KMS-11 (cell line): ENCODE measurements around the gene PSAP.
"Not testable (repeated sequence)": the region's sequence is repeated elsewhere in the genome, so short reads cannot be mapped to it uniquely, and the experiment has no call there.

ENCODE experiments used
- H2AFZ ChIP-seq: fragments of 200-600 bp; sonication (generic); 2 replicates; pipeline ENCODE4 v1.6.1; 2016; ENCODE audit warnings: antibody characterized with exemption, mixed run types, low read depth
- H3K27ac ChIP-seq: fragments of 200-600 bp; sonication (generic); 2 replicates; pipeline ENCODE4 v1.6.1; 2016; ENCODE audit warnings: mild to moderate bottlenecking, mixed run types
- H3K27me3 ChIP-seq: fragments of 200-600 bp; sonication (generic); 2 replicates; pipeline ENCODE4 v1.6.1; 2017; ENCODE audit warnings: mild to moderate bottlenecking, low read depth, mixed run types, moderate library complexity; ENCODE audit not compliant: insufficient read depth
- H3K36me3 ChIP-seq: fragments of 200-600 bp; sonication (generic); 2 replicates; pipeline ENCODE4 v1.6.1; 2017; ENCODE audit warnings: mild to moderate bottlenecking, mixed run types; ENCODE audit not compliant: insufficient read depth
- H3K4me1 ChIP-seq: fragments of 200-600 bp; sonication (generic); 2 replicates; pipeline ENCODE4 v1.6.1; 2016; ENCODE audit warnings: mild to moderate bottlenecking, low read depth, mixed run types; ENCODE audit not compliant: poor library complexity, severe bottlenecking
- H3K4me2 ChIP-seq: fragments of 200-600 bp; sonication (generic); 2 replicates; pipeline ENCODE4 v1.7.0; 2016; ENCODE audit warnings: mild to moderate bottlenecking, mixed run types
- H3K4me3 ChIP-seq: fragments of 200-600 bp; sonication (generic); IDR thresholded peaks from 2 replicates; pipeline ENCODE4 v1.6.1; 2017; ENCODE audit warnings: low read depth, low read length, mixed read lengths; ENCODE audit not compliant: insufficient read depth
- H3K79me2 ChIP-seq: fragments of 200-600 bp; sonication (generic); 2 replicates; pipeline ENCODE4 v1.6.1; 2016; ENCODE audit warnings: low read depth, mixed run types; ENCODE audit not compliant: insufficient read depth
- H3K9ac ChIP-seq: fragments of 200-600 bp; sonication (generic); 2 replicates; pipeline ENCODE4 v1.6.1; 2016; ENCODE audit warnings: mild to moderate bottlenecking, mixed run types
- H4K20me1 ChIP-seq: fragments of 200-600 bp; sonication (generic); 2 replicates; pipeline ENCODE4 v1.6.1; 2016; ENCODE audit warnings: mild to moderate bottlenecking, mixed run types; ENCODE audit not compliant: insufficient read depth
- TF ChIP-seq, protein P1 (sequence below): fragments of 200-600 bp; sonication (generic); conservative IDR thresholded peaks from 2 replicates; pipeline ENCODE4 v1.6.1; 2017; ENCODE audit warnings: low read depth, mild to moderate bottlenecking, antibody characterized with exemption, low read length, moderate library complexity, mixed read lengths

PSAP gene

DNA sequence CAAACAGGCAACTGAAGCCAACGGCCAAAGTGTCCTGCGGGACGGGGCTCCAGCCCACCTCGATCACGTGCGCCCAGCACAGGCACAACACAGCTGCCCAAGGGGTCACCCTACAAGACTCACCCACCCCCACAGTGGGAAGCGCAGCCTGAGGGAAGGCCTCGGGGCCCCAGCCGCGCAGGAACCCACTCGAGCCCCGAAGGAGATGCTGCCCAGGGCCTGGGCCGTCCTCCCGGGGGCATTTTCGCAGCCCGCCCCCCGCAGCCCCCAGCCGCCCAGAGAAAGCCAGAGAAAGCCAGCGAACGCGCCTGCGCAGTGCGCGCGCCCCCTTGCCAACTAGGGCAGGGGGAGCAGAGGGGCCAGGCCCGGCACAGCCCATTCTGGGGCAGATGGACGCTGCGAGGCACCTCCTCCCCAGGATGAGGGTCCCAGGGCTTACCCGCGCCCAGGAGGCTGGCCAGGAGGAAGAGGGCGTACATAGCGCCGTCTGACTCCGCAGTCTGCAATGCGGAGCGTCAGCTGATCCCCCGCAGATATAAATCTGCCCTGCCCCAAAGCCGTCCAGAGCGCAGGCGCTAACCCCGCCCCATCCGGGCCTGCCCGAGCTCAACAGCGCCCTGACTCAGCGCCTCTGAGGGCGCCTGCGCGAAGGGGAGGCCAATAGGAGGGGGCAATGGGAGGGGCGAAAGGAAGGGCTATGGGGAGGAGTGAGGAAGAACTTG, at the start of gene PSAP:
Gene PSAP (minus strand): TSS at position 509 of the 722 bp plus-strand sequence. CDS start 30 bp downstream, at position 479.
- Histone ChIP-seq H2AFZ (peak within 1 kb of the TSS; percentile 74), H3K9ac (peak within 1 kb of the TSS; percentile 64), H4K20me1 (no peaks in the 10 kb centered on the region), H3K4me3 (no peak within 1 kb of the TSS), H3K79me2 (peaks cover 28% of the 10 kb centered on the region), H3K27ac (peak within 1 kb of the TSS; percentile 70), H3K4me1 (peaks cover 19% of the 10 kb centered on the region), H3K4me2 (peak within 1 kb of the TSS; percentile 88), H3K27me3 (no peaks in the 10 kb centered on the region), H3K36me3 (no peaks in the 10 kb centered on the region)
- TF ChIP-seq, protein P1, sequence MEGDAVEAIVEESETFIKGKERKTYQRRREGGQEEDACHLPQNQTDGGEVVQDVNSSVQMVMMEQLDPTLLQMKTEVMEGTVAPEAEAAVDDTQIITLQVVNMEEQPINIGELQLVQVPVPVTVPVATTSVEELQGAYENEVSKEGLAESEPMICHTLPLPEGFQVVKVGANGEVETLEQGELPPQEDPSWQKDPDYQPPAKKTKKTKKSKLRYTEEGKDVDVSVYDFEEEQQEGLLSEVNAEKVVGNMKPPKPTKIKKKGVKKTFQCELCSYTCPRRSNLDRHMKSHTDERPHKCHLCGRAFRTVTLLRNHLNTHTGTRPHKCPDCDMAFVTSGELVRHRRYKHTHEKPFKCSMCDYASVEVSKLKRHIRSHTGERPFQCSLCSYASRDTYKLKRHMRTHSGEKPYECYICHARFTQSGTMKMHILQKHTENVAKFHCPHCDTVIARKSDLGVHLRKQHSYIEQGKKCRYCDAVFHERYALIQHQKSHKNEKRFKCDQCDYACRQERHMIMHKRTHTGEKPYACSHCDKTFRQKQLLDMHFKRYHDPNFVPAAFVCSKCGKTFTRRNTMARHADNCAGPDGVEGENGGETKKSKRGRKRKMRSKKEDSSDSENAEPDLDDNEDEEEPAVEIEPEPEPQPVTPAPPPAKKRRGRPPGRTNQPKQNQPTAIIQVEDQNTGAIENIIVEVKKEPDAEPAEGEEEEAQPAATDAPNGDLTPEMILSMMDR, result no peak

DNA sequence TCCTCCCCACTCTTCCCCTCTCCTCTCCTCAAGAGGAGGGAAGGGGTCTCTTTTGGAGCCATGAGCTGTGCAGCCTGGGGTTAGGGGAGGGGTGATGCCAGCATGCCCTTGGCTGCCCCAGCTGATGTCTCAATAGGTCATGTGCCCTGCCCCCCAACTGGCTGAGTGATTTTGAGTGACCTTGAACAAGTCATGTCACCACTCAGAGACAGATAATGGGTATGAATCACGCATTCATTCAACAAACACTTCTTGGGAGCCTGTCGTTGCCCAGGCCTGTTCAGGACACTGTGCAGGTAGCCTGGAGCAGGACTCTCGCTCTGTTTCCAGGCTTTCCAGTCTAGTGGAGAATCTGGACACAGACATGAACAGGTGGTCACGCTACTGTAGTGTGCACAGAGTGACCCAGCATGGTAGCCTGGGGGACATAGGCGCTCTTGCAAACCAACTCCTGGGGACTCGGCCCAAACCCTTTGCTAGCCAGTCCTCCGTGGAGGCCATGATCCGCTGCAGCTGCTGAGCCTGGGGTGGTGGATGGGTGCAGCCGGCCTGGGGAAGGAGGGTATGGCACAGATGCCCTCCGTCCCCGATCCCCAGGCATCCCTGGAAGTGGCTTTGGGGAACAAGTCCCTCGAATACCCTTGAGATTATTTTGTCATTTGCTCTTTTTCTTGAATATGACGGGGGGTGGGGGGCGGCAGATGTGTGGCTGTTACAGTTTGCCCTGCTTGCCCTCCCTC, 49.6 kb upstream of the PSAP start:
- no peaks in the 10 kb centered on the region for H3K79me2 ChIP-seq
- TF ChIP-seq, protein P1, result no peak
- H3K4me1 ChIP-seq, result no peaks in the 10 kb centered on the region
- H3K9ac ChIP-seq, result no peak overlapping the region
- no peak overlapping the region for H3K4me2 ChIP-seq
- no peaks in the 10 kb centered on the region for H4K20me1 ChIP-seq
- H3K27me3 ChIP-seq, result no peaks in the 10 kb centered on the region
- no peak overlapping the region for H3K27ac ChIP-seq
- no peak overlapping the region for H2AFZ ChIP-seq
- H3K36me3 ChIP-seq, result no peaks in the 10 kb centered on the region
- no peak overlapping the region for H3K4me3 ChIP-seq

DNA sequence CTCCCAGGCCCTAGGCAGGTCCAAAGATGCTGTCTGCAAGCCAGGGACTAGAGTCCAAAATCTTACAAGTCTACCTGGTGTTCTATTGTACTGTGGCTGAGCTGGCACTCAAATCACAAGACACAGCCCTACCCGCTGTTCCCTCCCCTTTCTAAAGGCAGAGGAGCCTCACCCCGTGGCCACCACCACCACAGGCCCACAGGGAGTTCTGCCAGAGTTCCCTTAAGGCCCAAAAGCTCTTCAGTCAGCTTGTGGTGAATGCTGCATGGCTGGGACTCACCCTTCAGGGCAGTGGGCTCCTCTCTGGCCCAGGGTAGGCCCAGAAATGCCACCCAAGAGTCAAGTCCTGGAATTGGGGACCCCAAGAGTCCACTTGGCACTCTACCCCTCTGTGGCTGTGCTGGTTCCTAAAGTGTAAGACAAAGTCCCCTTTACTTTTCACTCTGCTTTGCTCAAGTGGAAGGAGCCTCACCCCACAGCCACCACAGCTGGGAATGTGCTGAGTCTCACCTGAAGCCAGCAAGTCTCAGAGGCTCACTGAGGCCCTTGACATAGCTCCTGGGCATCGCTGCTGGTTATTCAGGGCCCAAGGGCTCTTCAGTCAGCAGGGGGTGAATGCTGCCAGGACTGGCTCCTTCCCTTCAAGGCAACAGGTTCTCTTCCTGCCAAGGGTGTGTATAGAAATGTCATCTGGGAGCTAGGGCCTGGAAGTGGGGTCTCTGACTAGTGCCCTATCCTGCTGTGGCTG, 48.8 kb upstream of the PSAP start:
- Histone ChIP-seq H3K4me3 (no peak overlapping the region), H3K4me1 (no peaks in the 10 kb centered on the region), H3K4me2 (no peak overlapping the region), H3K27me3 (no peaks in the 10 kb centered on the region), H3K9ac (no peak overlapping the region), H3K79me2 (no peaks in the 10 kb centered on the region), H3K36me3 (no peaks in the 10 kb centered on the region), H2AFZ (no peak overlapping the region), H4K20me1 (no peaks in the 10 kb centered on the region), H3K27ac (no peak overlapping the region)
- TF ChIP-seq, protein P1, result no peak

DNA sequence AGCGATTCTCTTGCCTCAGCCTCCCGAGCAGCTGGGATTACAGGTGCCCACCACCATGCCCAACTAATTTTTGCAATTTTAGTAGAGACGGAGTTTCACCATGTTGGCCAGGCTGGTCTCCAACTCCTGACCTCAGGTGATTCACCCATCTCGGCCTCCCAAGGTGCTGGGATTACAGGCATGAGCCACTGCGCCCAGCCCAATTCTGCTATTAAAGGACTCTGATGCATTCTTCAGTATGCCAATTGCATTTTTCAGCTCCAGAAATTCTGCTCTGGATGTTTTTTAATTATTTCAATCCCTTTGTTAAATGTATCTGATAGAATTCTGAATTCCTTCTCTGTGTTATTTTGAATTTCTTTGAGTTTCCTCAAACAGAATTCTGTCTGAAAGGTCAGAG, 47.3 kb upstream of the PSAP start:
- not testable (repeated sequence) for H4K20me1 ChIP-seq, H3K4me2 ChIP-seq, H3K36me3 ChIP-seq, H2AFZ ChIP-seq, H3K27ac ChIP-seq, H3K4me3 ChIP-seq, H3K79me2 ChIP-seq, H3K27me3 ChIP-seq, H3K9ac ChIP-seq, H3K4me1 ChIP-seq
